ENCODE measurements around the gene SIPA1L3.

The SIPA1L3 gene

GRCh38 chr19:38100589-38100988, 193.6 kb downstream of the SIPA1L3 start:
- DNase-seq (ENCODE audit: low spot score): no peak
- TF ChIP-seq CTCF (IDR thresholded peaks at IDR 0.05; ENCODE audit: extremely low read depth, insufficient read depth, missing control alignments): no peak
- in situ Hi-C loops (cut with MboI; ENCODE audit: low pct_unique_long_range_greater_than_20kb, low sequenced_read_pairs, unreplicated experiment): no loop called here

- in situ Hi-C loops (cut with MboI; ENCODE audit: low pct_unique_long_range_greater_than_20kb, low sequenced_read_pairs, unreplicated experiment): no loop called here
- no peak for DNase-seq (ENCODE audit: low spot score)
- TF ChIP-seq CTCF (IDR thresholded peaks at IDR 0.05; ENCODE audit: extremely low read depth, insufficient read depth, missing control alignments): no peak
Measured at GRCh38 chr19:38101723-38102122, 194.7 kb downstream of the SIPA1L3 start.

- in situ Hi-C loops (cut with MboI; ENCODE audit: low pct_unique_long_range_greater_than_20kb, low sequenced_read_pairs, unreplicated experiment): no loop called here
- DNase-seq (ENCODE audit: low spot score): no peak
- no peak for TF ChIP-seq CTCF (IDR thresholded peaks at IDR 0.05; ENCODE audit: extremely low read depth, insufficient read depth, missing control alignments)
Measured at GRCh38 chr19:38105574-38105973, 198.6 kb downstream of the SIPA1L3 start.

- no peak for DNase-seq (ENCODE audit: low spot score)
- in situ Hi-C loops (cut with MboI; ENCODE audit: low pct_unique_long_range_greater_than_20kb, low sequenced_read_pairs, unreplicated experiment): no loop called here
- TF ChIP-seq CTCF (IDR thresholded peaks at IDR 0.05; ENCODE audit: extremely low read depth, insufficient read depth, missing control alignments): no peak
Measured at GRCh38 chr19:38107129-38107528, 200.1 kb downstream of the SIPA1L3 start.

- no peak for DNase-seq (ENCODE audit: low spot score)
- in situ Hi-C loops (cut with MboI; ENCODE audit: low pct_unique_long_range_greater_than_20kb, low sequenced_read_pairs, unreplicated experiment): no loop called here
- TF ChIP-seq CTCF (IDR thresholded peaks at IDR 0.05; ENCODE audit: extremely low read depth, insufficient read depth, missing control alignments): no peak
Measured at GRCh38 chr19:38111898-38112297, 204.9 kb downstream of the SIPA1L3 start.

- no peak for TF ChIP-seq CTCF (IDR thresholded peaks at IDR 0.05; ENCODE audit: extremely low read depth, insufficient read depth, missing control alignments)
- no peak for DNase-seq (ENCODE audit: low spot score)
- in situ Hi-C loops (cut with MboI; ENCODE audit: low pct_unique_long_range_greater_than_20kb, low sequenced_read_pairs, unreplicated experiment): no loop called here
Measured at GRCh38 chr19:38114651-38115050, 207.6 kb downstream of the SIPA1L3 start.

GRCh38 chr19:38115271-38115802, 208.3 kb downstream of the SIPA1L3 start:
- no peak for TF ChIP-seq CTCF (IDR thresholded peaks at IDR 0.05; ENCODE audit: extremely low read depth, insufficient read depth, missing control alignments)
- DNase-seq (ENCODE audit: low spot score): no peak
- in situ Hi-C loops (cut with MboI; ENCODE audit: low pct_unique_long_range_greater_than_20kb, low sequenced_read_pairs, unreplicated experiment): no loop called here

All from GM13977 (cell line).